ENCODE measurements around the gene LAMA2. TPM values are rescaled to one million over a fixed set of nuclear protein-coding genes. Genes with fewer than 3 reads are reported as not detected.

LAMA2 gene
- total and polyA plus RNA-seq, 2 donors (not counting 1 experiment from before 2014, with no cell fraction given) = 19.5 to 67.5 TPM

DNA sequence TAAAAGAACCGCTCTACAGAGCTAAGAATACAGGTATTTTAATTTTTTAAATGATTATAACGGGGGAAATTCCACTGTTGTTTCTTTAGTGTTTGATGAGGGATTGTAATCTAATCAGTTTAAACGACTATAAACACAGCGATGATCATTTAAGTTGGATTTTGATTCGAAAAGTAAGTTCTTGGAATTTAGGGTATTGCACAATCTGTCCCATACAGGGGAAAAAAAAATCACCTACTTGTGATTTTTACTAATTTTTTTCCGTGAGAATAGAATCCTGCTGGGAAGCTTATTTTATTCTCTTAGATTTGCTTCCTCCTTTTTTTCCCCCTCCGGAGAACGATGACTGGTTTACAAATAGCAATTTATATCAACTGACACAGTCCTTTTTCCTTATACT is 108.0 kb downstream of the LAMA2 start:
- Histone ChIP-seq H3K4me3 (replicated peaks in 1 of 4; ENCODE audit: control extremely low read depth in 1 of 4, insufficient read depth in 1 of 4, low read depth in 3 of 4, low read length in 4 of 4) (no peak overlapping the region), H3K79me2 (ENCODE audit: control insufficient read depth, insufficient read depth, low read length) (no peaks in the 10 kb centered on the region), H4K20me1 (ENCODE audit: control insufficient read depth, extremely low read depth, insufficient read depth, low read length) (no peaks in the 10 kb centered on the region), H3K4me1 (ENCODE audit: control insufficient read depth, extremely low read depth, insufficient read depth, low read length) (no peaks in the 10 kb centered on the region), H3K36me3 (ENCODE audit: control insufficient read depth, insufficient read depth, low read length) (no peaks in the 10 kb centered on the region), H3K9me3 (ENCODE audit: control insufficient read depth, insufficient read depth, low read depth, low read length) (no peaks in the 10 kb centered on the region), H3K27me3 (ENCODE audit: control insufficient read depth, insufficient read depth, low read length) (no peaks in the 10 kb centered on the region), H3K9ac (ENCODE audit: insufficient read depth, low read length) (no peak overlapping the region), H2AFZ (ENCODE audit: low read length) (no peak overlapping the region), H3K4me2 (ENCODE audit: extremely low read depth, insufficient read depth, low read length) (no peak overlapping the region), H3K27ac (ENCODE audit: insufficient read depth, low read length) (no peak overlapping the region)
- TF ChIP-seq, protein P1, sequence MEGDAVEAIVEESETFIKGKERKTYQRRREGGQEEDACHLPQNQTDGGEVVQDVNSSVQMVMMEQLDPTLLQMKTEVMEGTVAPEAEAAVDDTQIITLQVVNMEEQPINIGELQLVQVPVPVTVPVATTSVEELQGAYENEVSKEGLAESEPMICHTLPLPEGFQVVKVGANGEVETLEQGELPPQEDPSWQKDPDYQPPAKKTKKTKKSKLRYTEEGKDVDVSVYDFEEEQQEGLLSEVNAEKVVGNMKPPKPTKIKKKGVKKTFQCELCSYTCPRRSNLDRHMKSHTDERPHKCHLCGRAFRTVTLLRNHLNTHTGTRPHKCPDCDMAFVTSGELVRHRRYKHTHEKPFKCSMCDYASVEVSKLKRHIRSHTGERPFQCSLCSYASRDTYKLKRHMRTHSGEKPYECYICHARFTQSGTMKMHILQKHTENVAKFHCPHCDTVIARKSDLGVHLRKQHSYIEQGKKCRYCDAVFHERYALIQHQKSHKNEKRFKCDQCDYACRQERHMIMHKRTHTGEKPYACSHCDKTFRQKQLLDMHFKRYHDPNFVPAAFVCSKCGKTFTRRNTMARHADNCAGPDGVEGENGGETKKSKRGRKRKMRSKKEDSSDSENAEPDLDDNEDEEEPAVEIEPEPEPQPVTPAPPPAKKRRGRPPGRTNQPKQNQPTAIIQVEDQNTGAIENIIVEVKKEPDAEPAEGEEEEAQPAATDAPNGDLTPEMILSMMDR (conservative IDR thresholded peaks at IDR 0.05 in 1 of 2, IDR thresholded peaks at IDR 0.05 in 1 of 2; ENCODE audit: low read depth in 1 of 2, low read length in 2 of 2) = no peak
- no peak for TF ChIP-seq EZH2 (IDR thresholded peaks at IDR 0.05; ENCODE audit: low read length, missing control alignments)
- DNase-seq (ENCODE audit: low read depth in 2 of 2) = no peak

DNA sequence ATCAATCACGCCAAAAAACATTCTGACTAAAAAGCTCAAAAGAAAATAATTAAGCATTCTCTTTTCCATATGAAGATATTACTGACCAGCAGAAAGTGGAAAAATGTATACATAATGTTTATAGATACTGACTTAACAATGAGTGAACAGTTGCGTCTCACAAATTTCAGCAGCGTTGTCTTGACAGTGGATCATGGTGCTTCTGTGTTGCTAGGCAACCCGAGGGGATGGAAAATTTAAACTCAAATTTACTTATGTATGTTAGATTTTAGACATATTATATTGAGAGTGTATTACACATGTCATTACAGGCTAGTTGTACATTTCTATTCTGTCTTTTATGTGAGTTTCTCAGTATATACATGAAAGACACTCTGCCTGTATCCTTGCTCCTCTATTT is 110.2 kb downstream of the LAMA2 start:
- no peak overlapping the region for H3K4me3 ChIP-seq (replicated peaks in 1 of 4; ENCODE audit: control extremely low read depth in 1 of 4, insufficient read depth in 1 of 4, low read depth in 3 of 4, low read length in 4 of 4)
- no peak overlapping the region for H3K9ac ChIP-seq (ENCODE audit: insufficient read depth, low read length)
- no peaks in the 10 kb centered on the region for H3K27me3 ChIP-seq (ENCODE audit: control insufficient read depth, insufficient read depth, low read length)
- H3K79me2 ChIP-seq (ENCODE audit: control insufficient read depth, insufficient read depth, low read length) = no peaks in the 10 kb centered on the region
- H3K27ac ChIP-seq (ENCODE audit: insufficient read depth, low read length) = no peak overlapping the region
- no peak for DNase-seq (ENCODE audit: low read depth in 2 of 2)
- H4K20me1 ChIP-seq (ENCODE audit: control insufficient read depth, extremely low read depth, insufficient read depth, low read length) = no peaks in the 10 kb centered on the region
- no peaks in the 10 kb centered on the region for H3K36me3 ChIP-seq (ENCODE audit: control insufficient read depth, insufficient read depth, low read length)
- H3K9me3 ChIP-seq (ENCODE audit: control insufficient read depth, insufficient read depth, low read depth, low read length) = no peaks in the 10 kb centered on the region
- no peak overlapping the region for H2AFZ ChIP-seq (ENCODE audit: low read length)
- TF ChIP-seq, protein P1 (conservative IDR thresholded peaks at IDR 0.05 in 1 of 2, IDR thresholded peaks at IDR 0.05 in 1 of 2; ENCODE audit: low read depth in 1 of 2, low read length in 2 of 2) = no peak
- TF ChIP-seq EZH2 (IDR thresholded peaks at IDR 0.05; ENCODE audit: low read length, missing control alignments) = no peak
- no peaks in the 10 kb centered on the region for H3K4me1 ChIP-seq (ENCODE audit: control insufficient read depth, extremely low read depth, insufficient read depth, low read length)
- H3K4me2 ChIP-seq (ENCODE audit: extremely low read depth, insufficient read depth, low read length) = no peak overlapping the region

DNA sequence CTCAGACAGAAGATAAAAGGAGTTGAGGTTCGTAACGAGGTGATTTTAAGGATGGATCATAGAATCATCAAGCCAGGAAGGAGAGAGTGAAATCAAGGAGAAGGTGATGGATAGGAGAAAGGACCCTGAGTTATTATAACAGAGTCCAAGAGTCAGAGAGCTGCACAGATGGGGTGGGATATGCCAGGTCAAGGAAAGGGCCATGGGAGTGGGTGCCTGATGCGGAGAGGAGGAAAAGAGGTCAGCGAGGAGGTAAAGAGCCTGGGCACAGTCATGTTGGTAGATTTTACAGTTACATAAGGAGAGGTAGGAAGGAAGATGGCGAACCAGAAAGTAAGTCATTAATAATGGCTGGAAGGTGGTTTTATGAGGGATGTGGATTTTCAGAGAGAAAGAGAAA is 114.9 kb downstream of the LAMA2 start:
- H3K36me3 ChIP-seq (ENCODE audit: control insufficient read depth, insufficient read depth, low read length) = no peaks in the 10 kb centered on the region
- no peaks in the 10 kb centered on the region for H3K4me1 ChIP-seq (ENCODE audit: control insufficient read depth, extremely low read depth, insufficient read depth, low read length)

More for the DNA sequence above, 114.9 kb downstream of the LAMA2 start:
- DNase-seq (ENCODE audit: low read depth in 2 of 2) = no peak
- no peak for TF ChIP-seq EZH2 (IDR thresholded peaks at IDR 0.05; ENCODE audit: low read length, missing control alignments)
- TF ChIP-seq, protein P1 (conservative IDR thresholded peaks at IDR 0.05 in 1 of 2, IDR thresholded peaks at IDR 0.05 in 1 of 2; ENCODE audit: low read depth in 1 of 2, low read length in 2 of 2) = no peak
- no peak overlapping the region for H3K4me2 ChIP-seq (ENCODE audit: extremely low read depth, insufficient read depth, low read length)
- no peaks in the 10 kb centered on the region for H3K27me3 ChIP-seq (ENCODE audit: control insufficient read depth, insufficient read depth, low read length)
- H4K20me1 ChIP-seq (ENCODE audit: control insufficient read depth, extremely low read depth, insufficient read depth, low read length) = no peaks in the 10 kb centered on the region
- no peak overlapping the region for H3K4me3 ChIP-seq (replicated peaks in 1 of 4; ENCODE audit: control extremely low read depth in 1 of 4, insufficient read depth in 1 of 4, low read depth in 3 of 4, low read length in 4 of 4)
- no peak overlapping the region for H3K27ac ChIP-seq (ENCODE audit: insufficient read depth, low read length)
- no peaks in the 10 kb centered on the region for H3K79me2 ChIP-seq (ENCODE audit: control insufficient read depth, insufficient read depth, low read length)
- H3K9ac ChIP-seq (ENCODE audit: insufficient read depth, low read length) = no peak overlapping the region
- no peaks in the 10 kb centered on the region for H3K9me3 ChIP-seq (ENCODE audit: control insufficient read depth, insufficient read depth, low read depth, low read length)
- H2AFZ ChIP-seq (ENCODE audit: low read length) = no peak overlapping the region

Data from fibroblast of lung (primary cell).